GM19452 (cell line): ENCODE results near the gene CHRNB1.

Experiments used
- ATAC-seq: cut with Tn5 transposase; IDR thresholded peaks from one replicate; pipeline ENCODE4 v1.9.1; 2021; ENCODE audit not compliant: unreplicated experiment

Gene CHRNB1, protein sequence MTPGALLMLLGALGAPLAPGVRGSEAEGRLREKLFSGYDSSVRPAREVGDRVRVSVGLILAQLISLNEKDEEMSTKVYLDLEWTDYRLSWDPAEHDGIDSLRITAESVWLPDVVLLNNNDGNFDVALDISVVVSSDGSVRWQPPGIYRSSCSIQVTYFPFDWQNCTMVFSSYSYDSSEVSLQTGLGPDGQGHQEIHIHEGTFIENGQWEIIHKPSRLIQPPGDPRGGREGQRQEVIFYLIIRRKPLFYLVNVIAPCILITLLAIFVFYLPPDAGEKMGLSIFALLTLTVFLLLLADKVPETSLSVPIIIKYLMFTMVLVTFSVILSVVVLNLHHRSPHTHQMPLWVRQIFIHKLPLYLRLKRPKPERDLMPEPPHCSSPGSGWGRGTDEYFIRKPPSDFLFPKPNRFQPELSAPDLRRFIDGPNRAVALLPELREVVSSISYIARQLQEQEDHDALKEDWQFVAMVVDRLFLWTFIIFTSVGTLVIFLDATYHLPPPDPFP

DNA sequence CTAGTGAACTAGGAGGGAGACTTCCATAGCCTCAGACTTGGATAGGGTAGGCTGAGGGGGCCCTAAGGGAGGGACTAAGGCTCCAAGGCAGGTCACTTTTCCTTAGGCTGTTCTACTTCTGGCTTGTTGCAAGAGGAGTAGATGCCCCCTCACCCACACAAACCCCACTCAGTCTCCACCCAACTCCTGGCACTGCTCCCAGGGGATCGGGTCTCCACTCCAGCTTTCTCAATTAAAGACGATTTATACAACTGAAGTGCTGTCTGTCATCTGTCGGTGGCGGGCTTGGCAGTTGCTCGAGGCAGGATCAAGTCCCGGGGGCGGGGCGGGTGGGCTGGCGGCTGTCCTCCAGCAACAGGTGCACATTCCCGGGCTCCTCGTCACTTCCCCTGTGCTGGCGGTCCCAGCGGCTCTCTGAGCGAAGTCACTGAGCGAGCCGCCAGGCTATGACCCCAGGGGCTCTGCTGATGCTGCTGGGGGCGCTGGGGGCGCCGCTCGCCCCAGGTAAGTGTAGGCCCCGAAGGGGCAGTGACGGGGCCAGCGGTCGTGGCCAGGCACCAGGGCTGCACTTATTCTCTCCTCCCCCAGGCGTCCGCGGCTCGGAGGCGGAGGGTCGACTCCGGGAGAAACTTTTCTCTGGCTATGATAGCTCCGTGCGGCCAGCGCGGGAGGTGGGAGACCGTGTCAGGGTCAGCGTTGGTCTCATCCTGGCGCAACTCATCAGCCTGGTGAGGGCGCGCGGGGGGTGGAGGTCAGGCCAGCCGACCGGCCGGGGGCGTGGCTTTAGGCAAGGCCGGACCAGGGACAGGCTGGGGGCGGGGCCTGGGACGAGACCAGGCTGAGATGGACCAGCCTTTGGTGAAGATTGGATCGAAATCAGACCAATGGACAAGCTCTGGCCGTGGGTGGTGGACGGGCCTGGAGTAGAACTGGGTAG is at the start of gene CHRNB1:
Gene CHRNB1, plus strand, starts transcription at position 380 of the 937 bp plus-strand sequence. Its CDS starts 67 bp downstream, at position 447.
- ATAC-seq: no peak

DNA sequence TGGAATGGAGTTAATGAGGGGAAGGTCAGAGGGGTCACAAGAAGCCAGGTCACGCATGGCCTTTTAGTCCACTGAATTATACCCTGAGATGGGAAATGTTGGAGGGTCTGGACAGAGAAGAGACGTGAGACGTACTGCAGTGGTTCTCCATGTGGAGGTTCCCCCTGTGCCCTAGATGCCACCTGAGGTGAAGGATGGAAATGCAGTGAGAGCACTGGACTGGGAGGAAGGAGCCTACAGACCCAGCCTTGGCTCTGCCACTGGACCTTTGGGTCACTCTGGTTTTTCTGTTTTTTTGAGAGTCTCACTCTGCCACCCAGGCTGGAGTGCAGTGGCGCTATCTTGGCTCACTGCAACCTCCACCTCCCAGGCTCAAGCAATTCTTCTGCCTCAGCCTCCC is 48.7 kb upstream of the CHRNB1 start:
- no peak for ATAC-seq

DNA sequence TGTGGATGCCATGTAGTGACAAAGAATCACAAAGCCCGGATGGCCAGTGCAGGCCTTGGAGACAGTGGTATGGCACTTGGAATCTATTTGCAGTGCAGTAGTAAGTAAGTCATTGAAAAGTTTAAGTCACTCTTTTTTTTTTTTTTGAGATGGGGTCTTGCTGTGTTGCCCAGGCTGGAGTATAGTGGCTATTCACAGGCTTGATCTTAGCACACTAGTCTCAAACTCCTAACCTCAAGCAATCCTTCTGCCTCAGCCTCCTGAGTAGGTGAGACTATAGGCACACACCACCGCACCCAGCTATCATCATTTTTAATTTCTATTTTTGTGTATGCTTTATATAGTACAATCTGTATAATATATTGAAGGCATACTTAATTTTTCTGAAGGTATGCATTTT is 46.2 kb upstream of the CHRNB1 start:
- ATAC-seq: no peak

DNA sequence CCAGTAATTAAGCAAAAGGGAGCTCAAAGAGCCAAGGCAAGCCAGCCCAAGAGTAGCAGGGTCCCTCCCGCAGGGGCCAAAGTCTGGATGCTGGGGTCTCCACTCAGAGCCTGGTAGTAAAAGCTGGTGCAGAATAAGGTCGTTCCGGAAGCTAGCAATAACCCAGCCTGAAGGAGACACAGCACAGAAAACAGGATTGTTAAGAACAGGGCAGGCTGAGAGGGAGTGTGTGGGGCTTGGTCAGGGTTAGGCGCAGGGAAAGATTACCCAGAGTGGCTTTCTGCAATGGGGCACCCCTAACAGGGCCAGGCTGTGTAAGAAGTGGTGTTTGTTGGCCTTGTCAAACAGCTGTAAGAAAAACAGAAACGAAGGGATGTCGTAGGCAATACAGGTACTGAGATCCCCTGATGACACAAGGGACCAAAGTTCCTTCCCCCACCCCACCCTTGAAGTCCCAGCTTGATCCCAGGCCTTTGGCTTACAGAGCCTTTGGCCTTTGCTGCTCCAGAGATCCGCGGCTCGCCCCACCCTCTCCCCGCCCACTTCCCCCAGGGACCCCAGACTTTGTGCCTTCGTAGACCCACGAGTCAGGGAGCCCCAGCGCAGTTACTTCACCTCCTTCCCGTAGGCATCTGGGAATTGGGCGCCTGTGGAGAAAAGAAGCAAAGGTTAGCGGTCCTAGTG is 41.7 kb upstream of the CHRNB1 start:
- no peak for ATAC-seq

DNA sequence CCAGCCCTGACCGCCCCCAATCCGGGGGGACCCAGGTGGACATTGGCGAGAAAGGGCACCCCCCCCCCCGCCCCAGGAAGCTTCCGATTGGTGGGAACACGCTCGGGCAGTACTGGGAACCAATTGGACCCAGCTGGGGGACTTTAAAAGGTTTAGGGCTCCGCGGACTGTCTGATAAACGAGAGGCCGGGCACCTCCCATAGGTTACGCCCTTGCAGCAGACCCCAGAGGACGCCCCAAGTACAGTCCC is 41.2 kb upstream of the CHRNB1 start:
- ATAC-seq: no peak

DNA sequence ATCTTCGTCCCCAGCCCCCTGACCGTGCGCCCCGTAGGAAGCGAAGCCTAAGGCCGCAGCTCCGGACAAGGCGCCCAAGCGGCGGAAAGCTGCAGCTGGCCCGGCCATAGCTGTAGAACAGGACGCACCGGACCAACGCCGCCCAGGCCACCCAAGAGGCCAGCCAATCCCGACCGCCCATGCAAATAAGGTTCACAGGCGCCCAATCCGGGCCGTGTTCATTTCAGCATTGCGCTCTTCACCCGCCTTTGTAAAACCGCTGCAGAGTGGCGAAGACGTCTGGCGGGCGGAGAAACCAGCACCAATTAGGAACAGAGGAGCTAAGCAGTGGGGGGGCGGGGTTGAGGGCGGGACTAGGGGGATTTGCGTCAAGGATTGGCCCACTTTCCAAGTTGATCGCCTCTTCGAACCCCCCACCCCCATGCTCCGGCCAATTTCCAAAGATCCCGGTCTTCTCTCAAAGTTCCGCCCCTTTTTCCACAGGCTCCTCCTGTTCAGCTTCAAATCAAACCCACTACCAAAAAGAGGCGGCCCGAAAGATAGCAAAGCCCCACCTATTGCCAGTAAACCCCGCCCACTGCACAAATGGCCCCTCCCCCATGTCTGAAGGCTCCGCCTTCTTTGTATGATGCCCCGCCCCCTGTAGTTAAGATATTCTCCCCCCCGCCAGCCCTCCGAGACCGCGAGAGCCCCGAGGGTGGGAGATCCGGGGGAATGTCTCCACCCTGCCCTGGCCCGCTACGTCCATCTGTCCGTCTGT is 40.7 kb upstream of the CHRNB1 start, which contains the start of gene TMEM256:
Gene TMEM256, minus strand, starts transcription at position 121 of the 760 bp plus-strand sequence. Its CDS starts 13 bp downstream, at position 108.
- peak; percentile 92 for ATAC-seq

DNA sequence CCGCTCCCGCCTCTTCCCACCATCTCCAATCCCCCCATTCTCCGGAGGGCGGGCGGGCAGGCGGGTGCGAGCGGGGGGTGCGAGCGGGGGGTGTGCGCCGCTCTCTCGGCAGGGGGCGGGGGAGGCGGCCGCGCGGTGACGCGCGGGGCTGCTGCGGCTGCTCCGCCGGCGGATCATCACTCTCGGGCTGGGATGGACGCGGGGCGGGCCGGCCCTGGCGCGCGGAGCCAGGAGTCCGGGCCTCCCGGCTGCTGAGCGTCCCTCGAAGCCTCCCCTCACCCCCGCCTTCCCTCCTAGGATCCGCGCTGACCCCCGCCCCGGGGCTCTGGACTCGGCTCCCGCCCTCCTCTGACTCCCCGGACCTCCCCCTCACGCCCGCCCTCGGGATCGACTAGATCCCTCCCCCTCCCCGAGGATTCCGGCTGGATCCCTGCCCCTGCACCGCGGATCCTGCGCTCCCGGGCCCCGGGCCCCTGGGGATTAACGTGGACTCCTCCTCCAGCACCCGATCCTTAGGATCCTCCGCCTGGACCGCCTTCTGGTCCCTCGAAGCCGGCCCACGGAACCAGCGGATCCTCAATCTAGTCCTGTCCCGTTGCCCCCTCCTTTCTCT is 40.0 kb upstream of the CHRNB1 start:
- ATAC-seq: no peak

DNA sequence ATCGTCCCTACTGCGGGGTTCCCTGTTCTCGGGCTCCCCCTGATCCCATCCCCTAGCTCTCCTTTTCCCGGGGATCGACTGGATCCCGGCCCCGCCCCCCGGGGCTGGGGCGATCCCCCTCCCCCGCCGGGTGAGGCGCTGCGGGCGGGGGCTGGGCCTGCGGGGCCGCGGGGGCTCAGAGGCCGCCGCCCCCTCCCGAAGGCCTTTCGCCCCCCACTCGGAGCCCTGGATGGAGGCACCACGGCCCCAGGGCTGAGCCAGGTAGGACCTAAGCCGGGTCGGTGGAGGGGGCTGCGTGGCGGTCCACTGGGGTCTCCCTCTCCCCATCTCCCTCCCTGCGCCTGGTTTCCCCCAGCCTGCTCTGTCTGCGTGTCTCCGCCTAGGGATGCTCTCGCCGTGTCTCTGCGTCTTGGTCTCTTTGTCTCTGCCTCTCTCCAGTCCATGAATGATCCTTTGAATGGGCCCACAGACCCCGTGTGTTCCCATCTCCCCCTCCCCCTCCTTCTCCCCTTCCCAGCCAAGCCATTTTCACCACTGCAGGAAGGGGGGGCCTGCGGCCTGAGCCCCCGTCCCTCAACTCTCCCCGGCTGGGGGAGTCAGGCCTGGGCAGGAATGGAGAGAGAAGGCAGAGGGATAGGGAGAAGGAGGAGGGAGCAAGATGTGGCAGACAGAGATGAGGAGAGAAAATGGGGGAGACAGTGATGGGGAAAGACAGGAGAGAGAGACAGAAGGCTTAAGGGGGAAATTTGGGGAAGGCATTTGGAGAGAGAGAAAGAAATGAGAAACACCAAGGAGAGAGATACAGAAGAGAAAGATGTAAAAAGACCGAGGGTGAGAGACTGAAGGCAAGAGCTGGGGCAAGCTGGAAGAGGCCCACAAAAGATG is 39.3 kb upstream of the CHRNB1 start:
- no peak for ATAC-seq

DNA sequence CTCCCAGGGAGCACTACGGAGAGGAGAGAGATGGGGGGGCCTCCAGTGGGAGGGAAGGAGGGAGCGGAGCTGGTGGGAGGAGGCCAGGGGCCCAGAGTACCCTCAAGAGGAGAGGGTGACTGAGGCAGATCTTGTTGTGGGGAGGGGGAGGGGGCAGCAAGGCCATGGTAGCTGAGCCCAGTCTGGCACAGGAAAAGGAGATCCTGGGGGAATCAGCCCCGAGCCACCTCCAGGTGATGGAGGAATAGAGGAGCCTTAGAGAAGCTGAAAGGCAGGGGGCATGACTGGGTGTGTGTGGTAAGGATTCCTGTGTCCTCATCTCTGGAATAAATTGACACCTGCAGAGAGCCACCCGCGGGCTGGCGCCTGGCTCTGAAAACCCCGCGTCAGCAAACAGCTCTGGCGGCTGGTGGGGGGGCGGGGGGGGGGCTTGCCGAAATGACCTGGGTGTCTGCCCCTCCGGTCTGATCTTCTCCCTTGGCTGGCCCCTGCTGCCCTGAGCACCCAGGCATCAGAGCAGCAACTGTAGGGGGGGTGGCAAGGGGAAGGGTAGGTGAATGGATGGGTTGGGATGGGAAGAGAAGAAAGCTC is 38.5 kb upstream of the CHRNB1 start:
- no peak for ATAC-seq

DNA sequence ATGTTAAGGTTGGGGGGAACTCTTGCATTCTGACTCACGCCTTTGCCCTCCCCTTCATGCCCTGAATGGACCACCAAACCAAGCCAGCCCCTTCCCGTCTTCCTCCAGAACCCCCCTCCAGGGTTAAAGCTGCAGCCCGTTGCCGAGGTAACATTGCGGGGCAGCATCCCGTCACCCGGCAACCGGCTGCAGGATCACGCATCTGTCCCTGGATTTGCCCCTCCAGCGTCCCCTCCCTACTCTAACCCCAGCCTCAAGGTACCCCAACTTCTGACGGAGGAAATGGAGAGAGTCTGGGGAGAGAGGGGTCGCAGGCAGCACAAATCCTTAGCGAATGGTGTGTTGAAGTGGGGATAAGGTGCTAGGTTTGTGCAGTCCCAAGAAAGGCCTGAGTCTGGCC is 37.8 kb upstream of the CHRNB1 start:
- no peak for ATAC-seq

DNA sequence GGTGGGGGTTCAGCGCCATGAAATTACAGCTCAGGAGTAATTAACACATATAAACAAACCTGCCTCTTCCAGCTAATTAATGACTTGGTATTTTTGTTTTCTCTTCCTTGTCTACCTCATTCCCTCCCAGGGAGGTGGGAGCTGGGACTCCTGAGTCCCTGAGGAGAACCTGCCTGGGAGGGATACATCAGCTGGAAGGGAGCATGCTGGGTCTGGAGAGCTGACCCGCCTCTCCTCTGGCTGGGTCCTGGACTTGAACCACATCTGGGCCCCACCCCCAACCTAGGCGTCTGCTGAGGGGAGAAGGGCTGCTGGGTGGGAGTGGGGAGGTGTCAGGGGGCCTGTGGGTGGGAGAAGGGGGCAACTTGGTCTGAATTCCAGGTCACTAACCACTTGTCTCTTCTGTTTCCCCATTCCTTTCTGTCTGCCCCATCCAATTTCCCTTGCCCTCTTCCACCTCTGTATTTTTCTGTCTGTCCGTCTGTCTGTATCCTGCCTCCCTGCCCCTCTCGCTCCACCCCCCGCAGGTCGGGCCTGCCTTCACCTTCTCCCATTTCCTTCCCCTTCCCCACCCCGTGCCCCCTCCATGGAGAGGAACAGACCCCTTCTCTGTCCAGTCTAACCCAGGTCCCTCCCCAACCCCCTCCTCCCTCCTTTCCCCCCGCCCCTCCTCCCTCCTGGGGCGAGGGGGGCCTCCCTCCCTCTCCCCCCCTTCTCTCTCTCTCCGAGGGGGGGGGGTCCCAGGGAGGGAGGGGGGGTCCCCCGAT is 37.2 kb upstream of the CHRNB1 start, which contains the start of gene NLGN2:
Gene NLGN2, plus strand, starts transcription at position 361 of the 767 bp plus-strand sequence. CDS start 411 bp downstream, outside the sequence.
- no peak for ATAC-seq

DNA sequence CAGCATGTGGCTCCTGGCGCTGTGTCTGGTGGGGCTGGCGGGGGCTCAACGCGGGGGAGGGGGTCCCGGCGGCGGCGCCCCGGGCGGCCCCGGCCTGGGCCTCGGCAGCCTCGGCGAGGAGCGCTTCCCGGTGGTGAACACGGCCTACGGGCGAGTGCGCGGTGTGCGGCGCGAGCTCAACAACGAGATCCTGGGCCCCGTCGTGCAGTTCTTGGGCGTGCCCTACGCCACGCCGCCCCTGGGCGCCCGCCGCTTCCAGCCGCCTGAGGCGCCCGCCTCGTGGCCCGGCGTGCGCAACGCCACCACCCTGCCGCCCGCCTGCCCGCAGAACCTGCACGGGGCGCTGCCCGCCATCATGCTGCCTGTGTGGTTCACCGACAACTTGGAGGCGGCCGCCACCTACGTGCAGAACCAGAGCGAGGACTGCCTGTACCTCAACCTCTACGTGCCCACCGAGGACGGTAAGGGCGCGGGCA is 36.6 kb upstream of the CHRNB1 start:
- no peak for ATAC-seq

DNA sequence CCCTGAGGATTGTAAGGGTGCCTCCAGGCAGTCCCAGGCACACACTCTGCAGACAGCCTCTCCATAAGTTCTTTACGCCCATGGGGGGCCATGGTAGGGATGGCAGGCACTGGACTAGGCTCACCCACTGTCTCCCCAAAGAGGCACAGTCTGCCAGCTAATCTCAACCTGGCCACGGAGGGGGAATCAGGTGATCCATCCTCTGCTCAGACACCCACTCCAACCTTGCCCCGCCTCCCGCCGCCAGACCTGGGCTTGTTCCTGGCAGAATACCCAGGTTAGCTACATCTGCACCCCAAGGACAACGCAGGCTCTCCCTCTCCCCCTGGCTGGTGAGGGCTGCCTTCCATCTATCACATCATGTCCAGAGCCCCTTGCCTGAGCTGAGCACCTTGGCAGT is 36.0 kb upstream of the CHRNB1 start:
- no peak for ATAC-seq

DNA sequence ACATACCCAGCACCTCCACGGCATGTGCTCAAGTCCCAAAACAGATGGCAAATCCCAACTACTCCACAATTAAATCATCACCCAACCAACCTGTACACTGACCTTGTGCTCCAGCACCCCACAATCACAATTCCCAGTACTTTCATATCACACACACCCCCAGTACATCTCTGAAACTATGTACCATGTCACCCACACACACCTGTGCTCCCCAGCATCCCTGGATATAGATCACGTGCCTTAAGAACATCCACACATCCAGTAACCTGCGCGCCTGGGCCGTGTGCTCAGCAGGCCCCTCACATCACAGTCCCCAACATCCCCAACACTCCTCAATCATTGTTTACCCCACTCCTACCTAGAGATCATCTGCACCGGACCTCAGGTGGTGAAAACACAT is 35.1 kb upstream of the CHRNB1 start:
- no peak for ATAC-seq

DNA sequence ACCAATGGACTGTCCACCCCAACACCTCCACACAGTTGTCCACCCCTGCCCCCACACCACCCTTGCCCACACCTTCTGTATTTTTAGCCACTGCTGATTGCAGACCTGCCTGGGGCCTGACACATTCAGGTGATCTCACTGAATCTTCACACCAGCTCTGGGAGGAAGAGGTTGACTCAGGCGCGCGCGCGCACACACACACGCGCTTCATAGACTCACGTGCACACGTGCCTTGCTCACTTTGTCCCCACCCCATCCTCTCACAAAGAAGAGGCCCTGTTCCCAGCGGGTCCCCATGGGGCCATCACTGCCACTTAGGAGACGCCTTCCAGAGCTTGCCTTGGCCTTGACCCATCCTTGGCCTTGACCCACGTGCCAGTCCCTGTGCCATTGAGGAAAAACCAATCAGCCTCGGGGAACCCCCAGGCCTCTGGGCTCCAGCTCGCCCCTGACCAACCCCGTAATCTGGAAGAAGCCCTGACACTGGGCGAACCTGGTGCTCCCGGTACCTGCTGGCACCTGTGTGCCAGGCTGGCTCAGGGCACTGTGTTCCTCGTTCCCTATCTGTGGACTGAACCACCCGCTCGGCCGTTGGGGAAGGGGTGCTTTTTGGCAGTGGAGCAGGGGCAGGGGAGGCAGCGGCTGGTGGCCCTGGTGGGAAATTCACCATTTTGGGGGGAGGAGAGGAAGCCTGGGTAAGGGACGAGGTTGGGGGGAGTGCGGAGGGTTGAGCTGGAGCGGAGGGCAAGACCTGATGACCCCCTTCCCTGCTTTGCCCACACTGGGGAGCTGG is 34.0 kb upstream of the CHRNB1 start:
- ATAC-seq: no peak

DNA sequence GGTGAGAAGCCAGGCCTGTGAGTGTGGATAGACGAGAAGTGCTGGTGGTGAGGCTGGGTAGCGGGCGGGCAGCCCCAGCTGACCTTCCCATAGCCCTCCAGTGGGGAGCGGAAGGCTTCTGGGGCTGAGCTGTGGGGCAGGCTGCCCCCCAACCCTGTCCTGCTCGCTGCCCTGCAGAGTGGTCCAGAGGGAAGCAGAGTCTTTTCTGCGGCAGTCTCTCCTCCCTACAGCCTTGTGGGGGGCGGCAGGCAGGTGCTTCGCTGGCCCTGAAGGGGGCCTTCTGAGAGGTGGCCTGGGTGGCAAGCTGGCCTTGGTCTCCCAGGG is 33.5 kb upstream of the CHRNB1 start:
- no peak for ATAC-seq

DNA sequence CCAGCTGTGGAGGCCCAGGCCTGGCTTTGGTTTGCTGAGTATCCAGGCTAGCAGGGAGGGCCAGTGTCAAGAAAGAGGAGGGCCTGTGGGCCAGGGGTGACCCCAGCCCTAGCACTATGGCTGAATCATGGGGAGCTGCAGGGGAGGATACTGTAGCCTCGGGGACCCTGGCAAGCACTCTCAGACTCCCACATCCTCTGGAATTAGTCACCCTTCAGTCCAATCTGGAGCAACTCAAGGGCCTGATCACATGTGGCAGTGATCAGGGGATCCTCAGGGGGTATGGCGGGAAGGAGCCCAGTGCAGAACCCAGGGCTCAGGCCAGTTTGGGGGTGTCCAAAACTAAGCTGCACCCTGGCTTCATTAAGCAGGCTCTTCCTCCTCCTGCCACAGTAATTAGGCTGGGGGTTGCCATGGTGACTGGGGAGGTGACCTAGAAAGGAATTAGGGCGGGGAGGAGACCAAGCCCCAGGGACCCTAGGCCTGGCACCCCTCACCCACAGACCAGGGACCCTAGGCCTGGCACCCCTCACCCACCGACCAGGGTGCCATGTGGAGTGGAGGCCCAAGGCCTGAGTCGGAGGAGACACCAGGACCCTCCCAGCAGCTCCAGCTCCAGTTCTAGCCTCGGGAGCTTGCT is 31.4 kb upstream of the CHRNB1 start:
- ATAC-seq: no peak
